ENCODE measurements around the gene ZNF516. TPM values are rescaled to one million over a fixed set of nuclear protein-coding genes. Genes with fewer than 3 reads are reported as not detected.

ZNF516 gene
- total and polyA plus RNA-seq, 2 of the 4 experiments (the other 2 are of a cell fraction) = 7.9 to 16.9 TPM

GRCh38 chr18:76484749-76485387 lies 10.2 kb downstream of the ZNF516 start:
- Histone ChIP-seq H4K8ac (ENCODE audit: low read depth in 2 of 2, low read length in 2 of 2) (no peak overlapping the region), H4K5ac (ENCODE audit: low read depth, low read length) (no peak overlapping the region), H3K4me2 (ENCODE audit: low read depth, low read length) (no peak overlapping the region), H3K4ac (ENCODE audit: low read depth, low read length) (no peak overlapping the region), H2BK15ac (ENCODE audit: low read depth, low read length) (no peak overlapping the region), H3K18ac (ENCODE audit: low read depth, low read length) (no peak overlapping the region), H3K9me3 (ENCODE audit: control insufficient read depth, insufficient read depth, low read length) (no peaks in the 10 kb centered on the region), H3K27ac (ENCODE audit: insufficient read depth, low read length) (no peak overlapping the region), H3K23ac (ENCODE audit: low read depth, low read length) (no peak overlapping the region), H3K9me1 (ENCODE audit: insufficient read depth, low read length) (peaks cover 23% of the 10 kb centered on the region), H3K4me3 (ENCODE audit: insufficient read depth, low read depth, low read length) (no peak overlapping the region), H3K56ac (ENCODE audit: extremely low read depth, insufficient read depth, low read length) (no peak overlapping the region), H2BK20ac (ENCODE audit: low read depth, low read length) (no peak overlapping the region), H2BK120ac (ENCODE audit: low read depth, low read length) (no peak overlapping the region), H3K27me3 (ENCODE audit: control insufficient read depth, insufficient read depth, low read length) (no peaks in the 10 kb centered on the region), H3K4me1 (ENCODE audit: control insufficient read depth, insufficient read depth, low read length) (peaks cover 17% of the 10 kb centered on the region), H3K9ac (ENCODE audit: low read depth, low read length) (no peak overlapping the region), H2AK9ac (replicated peaks; ENCODE audit: low read depth, low read length, poor library complexity) (no peak overlapping the region), H2AFZ (replicated peaks; ENCODE audit: low read length, poor library complexity) (no peak overlapping the region), H3K79me1 (ENCODE audit: low read depth in 1 of 2, low read length in 2 of 2) (peaks cover 22 to 84% of the 10 kb centered on the region in 2 experiments), H2AK5ac (ENCODE audit: low read depth, low read length) (no peak overlapping the region), H4K91ac (ENCODE audit: insufficient read depth, low read depth, low read length) (no peak overlapping the region), H2BK5ac (ENCODE audit: low read depth, low read length, poor library complexity, severe bottlenecking) (no peak overlapping the region), H4K20me1 (ENCODE audit: insufficient read depth, low read length) (peaks cover 80% of the 10 kb centered on the region), H3K14ac (replicated peaks; ENCODE audit: low read depth, low read length) (0 out of 2 replicates have a peak overlapping the region, but pooled peaks have one; percentile 7), H3K36me3 (ENCODE audit: control insufficient read depth, insufficient read depth, low read length) (peaks cover 7% of the 10 kb centered on the region; the same call in 1 of the 2 replicates)
- dilution Hi-C loops (cut with HindIII; ENCODE audit: low sequenced_read_pairs, unreplicated experiment) (no loop called here), in situ Hi-C loops (cut with MboI; ENCODE audit: low sequenced_read_pairs) (no loop called here), intact Hi-C loops (cut with micrococcal nuclease) (no loop called here)
- ChIA-PET CTCF (no interaction called here), POLR2A (ENCODE audit: unreplicated experiment) (interaction anchor here (0.7 kb wide), 1 partner anchor 31 kb away, joined by 4 read pairs; no protein-coding TSS in a partner anchor)
- TF ChIP-seq ELK1 (IDR thresholded peaks at IDR 0.05; ENCODE audit: borderline replicate concordance, low read depth, low read length) = no peak
- no peak for TF ChIP-seq FOS (IDR thresholded peaks at IDR 0.05; ENCODE audit: low read depth, low read length)
- no peak for TF ChIP-seq CEBPB (IDR thresholded peaks at IDR 0.05; ENCODE audit: low read depth, low read length)
- TF ChIP-seq SMC3 (IDR thresholded peaks at IDR 0.05; ENCODE audit: low read depth, low read length) = no peak
- TF ChIP-seq MAFK (IDR thresholded peaks at IDR 0.05; ENCODE audit: low read depth, low read length) = no peak
- TF ChIP-seq CTCF (conservative IDR thresholded peaks at IDR 0.05; ENCODE audit: low read depth, low read length) = no peak
- no peak for TF ChIP-seq RFX5 (IDR thresholded peaks at IDR 0.05; ENCODE audit: low read depth, low read length)
- TF ChIP-seq CHD1 (IDR thresholded peaks at IDR 0.05; ENCODE audit: low read depth, low read length) = no peak
- no peak for TF ChIP-seq MAZ (IDR thresholded peaks at IDR 0.05; ENCODE audit: borderline replicate concordance, low read depth, low read length)
- no peak for TF ChIP-seq MXI1 (IDR thresholded peaks at IDR 0.05; ENCODE audit: borderline replicate concordance, low read depth, low read length)
- no peak for TF ChIP-seq RCOR1 (IDR thresholded peaks at IDR 0.05; ENCODE audit: insufficient replicate concordance, low read length)
- TF ChIP-seq USF2 (IDR thresholded peaks at IDR 0.05; ENCODE audit: low read depth, low read length) = no peak
- TF ChIP-seq POLR2A (IDR thresholded peaks at IDR 0.05; ENCODE audit: low read depth, low read length) = no peak
- DNase-seq (no peak), ATAC-seq (ENCODE audit: low read depth) (no peak)
- WGBS, 2 experiments (ENCODE audit: extremely low coverage in 2 of 2, insufficient read length in 1 of 2) = 100% methylated on average over 1 of the region's 6 CpGs; no CpG with 5 or more reads in 1 of the 2 experiments
- no TSS peak for BruUV-seq (replicated peaks)
